HepG2 (cell line): Measurements from ENCODE around the gene CMIP. TPM values are rescaled to one million over a fixed set of nuclear protein-coding genes. Genes with fewer than 3 reads are reported as not detected.
A peak's percentile ranks its signal among the peaks of the same experiment; 100 is the strongest.

ENCODE experiments used
- GPN1 ChIP-seq: sonication (generic); formaldehyde crosslinking; IDR thresholded peaks from 2 replicates; pipeline ENCODE4 v1.5.1; 2020; ENCODE audit warnings: missing genetic modification reagents, borderline replicate concordance
- GZF1 ChIP-seq: sonication (generic); formaldehyde crosslinking; IDR thresholded peaks from 2 replicates; pipeline ENCODE4 v1.5.1; 2020; ENCODE audit warnings: mild to moderate bottlenecking, missing genetic modification reagents
- HDAC1 ChIP-seq: sonication (generic); formaldehyde crosslinking; IDR thresholded peaks from 2 replicates; pipeline ENCODE4 v1.5.1; 2020; ENCODE audit warnings: mild to moderate bottlenecking, missing genetic modification reagents
- KDM2A ChIP-seq: sonication (generic); formaldehyde crosslinking; IDR thresholded peaks from 2 replicates; pipeline ENCODE4 v1.4.0; 2020; ENCODE audit warnings: low read depth, missing genetic modification reagents, borderline replicate concordance
- LCORL ChIP-seq, 2 experiments: fragments of 450-650 bp in 1 of 2; sonication (generic) in 1 of 2; formaldehyde crosslinking in 1 of 2; IDR thresholded peaks; 2 replicates each; pipeline versions ENCODE4 v1.5.0 to v1.6.1; 2017 to 2020; ENCODE audit warnings: antibody characterized with exemption in 1 of 2, missing genetic modification reagents in 1 of 2
- MEIS2 ChIP-seq: sonication (generic); formaldehyde crosslinking; IDR thresholded peaks from 2 replicates; pipeline ENCODE4 v1.9.0; 2021; ENCODE audit warnings: mild to moderate bottlenecking, missing genetic modification reagents
- MZF1 ChIP-seq: sonication (generic); formaldehyde crosslinking; IDR thresholded peaks from 2 replicates; pipeline ENCODE4 v1.8.1; 2023; ENCODE audit warnings: mild to moderate bottlenecking, missing genetic modification reagents, borderline replicate concordance
- NCOA1 ChIP-seq: sonication (generic); formaldehyde crosslinking; IDR thresholded peaks from 2 replicates; pipeline ENCODE4 v1.9.0; 2021; ENCODE audit warnings: missing genetic modification reagents
- NR2F6 ChIP-seq, 2 experiments: IDR thresholded peaks; 2 replicates each; pipeline ENCODE4 v1.6.1; 2016; ENCODE audit warnings: antibody characterized with exemption in 1 of 2, mild to moderate bottlenecking in 1 of 2
- PAWR ChIP-seq: sonication (generic); formaldehyde crosslinking; IDR thresholded peaks from 2 replicates; pipeline ENCODE4 v1.4.0; 2020; ENCODE audit warnings: missing genetic modification reagents, mild to moderate bottlenecking, borderline replicate concordance
- RAD21 ChIP-seq: fragments of 450-650 bp; formaldehyde crosslinking; IDR thresholded peaks from 2 replicates; pipeline ENCODE4 v1.5.0; 2020; ENCODE audit warnings: mild to moderate bottlenecking
- REXO4 ChIP-seq: sonication (generic); formaldehyde crosslinking; IDR thresholded peaks from 2 replicates; pipeline ENCODE4 v1.8.0; 2022; ENCODE audit warnings: missing genetic modification reagents, mild to moderate bottlenecking, borderline replicate concordance
- RFXAP ChIP-seq: sonication (generic); formaldehyde crosslinking; IDR thresholded peaks from 2 replicates; pipeline ENCODE4 v1.4.0; 2020; ENCODE audit warnings: missing genetic modification reagents, borderline replicate concordance
- SMARCC2 ChIP-seq: fragments of 450-650 bp; IDR thresholded peaks from 2 replicates; pipeline ENCODE4 v1.6.1; 2017; ENCODE audit warnings: antibody characterized with exemption, mild to moderate bottlenecking
- TGIF2 ChIP-seq: IDR thresholded peaks from 2 replicates; pipeline ENCODE4 v1.6.1; 2016; ENCODE audit warnings: control low read depth, missing compliant biosample characterization
- ZIK1 ChIP-seq: sonication (generic); formaldehyde crosslinking; IDR thresholded peaks from 2 replicates; pipeline ENCODE4 v1.5.0; 2020; ENCODE audit warnings: mild to moderate bottlenecking, low read depth, missing genetic modification reagents, borderline replicate concordance
- ZMYM4 ChIP-seq: sonication (generic); formaldehyde crosslinking; IDR thresholded peaks from 2 replicates; pipeline ENCODE4 v1.8.1; 2023; ENCODE audit warnings: mild to moderate bottlenecking, missing genetic modification reagents
- ZNF143 ChIP-seq: sonication (generic); formaldehyde crosslinking; IDR thresholded peaks from 2 replicates; pipeline ENCODE4 v1.4.0; 2020; ENCODE audit warnings: missing genetic modification reagents
- ZNF337 ChIP-seq: sonication (generic); formaldehyde crosslinking; IDR thresholded peaks from 2 replicates; pipeline ENCODE4 v1.5.1; 2020; ENCODE audit warnings: missing genetic modification reagents, low read depth, mild to moderate bottlenecking, borderline replicate concordance
- ZNF343 ChIP-seq: sonication (generic); formaldehyde crosslinking; IDR thresholded peaks from 2 replicates; pipeline ENCODE4 v1.4.0; 2020; ENCODE audit warnings: mild to moderate bottlenecking, missing genetic modification reagents
- ZNF530 ChIP-seq: sonication (generic); formaldehyde crosslinking; IDR thresholded peaks from 2 replicates; pipeline ENCODE4 v1.5.0; 2020; ENCODE audit warnings: low read depth, mild to moderate bottlenecking, missing genetic modification reagents
- ZNF781 ChIP-seq: sonication (generic); formaldehyde crosslinking; IDR thresholded peaks from 2 replicates; pipeline ENCODE4 v1.5.1; 2020; ENCODE audit warnings: borderline replicate concordance, mild to moderate bottlenecking, missing genetic modification reagents; ENCODE audit errors: not compliant biosample characterization
- polyA plus RNA-seq, 8 experiments: library from polyadenylated mRNA; depleted of rRNA in 3 of 8; stranded (reverse) in 7 of 8; unstranded in 1 of 8; fragments of >200 nt; fragmentation: Illumina TruSeq in 4 of 8; extraction: Trizol in 4 of 8; gene quantifications; 2 replicates each; pipeline versions ENCODE4 v1.2.1 to v1.2.3, GENCODE V29; 2011 to 2016; ENCODE audit warnings: low read depth in 4 of 8, missing spikeins in 1 of 8, mixed read lengths in 1 of 8; ENCODE audit not compliant: insufficient read depth in 1 of 8
- total RNA-seq, 5 experiments: library from RNA; depleted of rRNA; stranded (reverse); fragments of >200 nt; fragmentation: Illumina TruSeq; extraction: Trizol; gene quantifications; 2 replicates each; pipeline ENCODE4 v1.2.3, GENCODE V29; 2016; ENCODE audit warnings: low read depth in 1 of 5
- TF ChIP-seq, protein P1 (sequence below): sonication (generic); formaldehyde crosslinking; IDR thresholded peaks from 2 replicates; pipeline ENCODE4 v1.5.0; 2020; ENCODE audit warnings: missing genetic modification reagents
- TF ChIP-seq, protein P2 (sequence below): sonication (generic); formaldehyde crosslinking; IDR thresholded peaks from 2 replicates; pipeline ENCODE4 v1.4.0; 2020; ENCODE audit warnings: mild to moderate bottlenecking, missing genetic modification reagents
- TF ChIP-seq, protein P3 (sequence below): sonication (generic); formaldehyde crosslinking; IDR thresholded peaks from 2 replicates; pipeline ENCODE4 v1.5.0; 2020; ENCODE audit warnings: missing genetic modification reagents
- TF ChIP-seq, protein P4 (sequence below): sonication (generic); IDR thresholded peaks from 2 replicates; pipeline ENCODE4 v1.6.1; 2016; ENCODE audit warnings: low read depth, borderline replicate concordance

The CMIP gene
- total and polyA plus RNA-seq, 2 of the 13 experiments (the other 11 are each of a cell fraction or from before 2014, with no cell fraction given): 10.9 to 18.1 TPM

DNA sequence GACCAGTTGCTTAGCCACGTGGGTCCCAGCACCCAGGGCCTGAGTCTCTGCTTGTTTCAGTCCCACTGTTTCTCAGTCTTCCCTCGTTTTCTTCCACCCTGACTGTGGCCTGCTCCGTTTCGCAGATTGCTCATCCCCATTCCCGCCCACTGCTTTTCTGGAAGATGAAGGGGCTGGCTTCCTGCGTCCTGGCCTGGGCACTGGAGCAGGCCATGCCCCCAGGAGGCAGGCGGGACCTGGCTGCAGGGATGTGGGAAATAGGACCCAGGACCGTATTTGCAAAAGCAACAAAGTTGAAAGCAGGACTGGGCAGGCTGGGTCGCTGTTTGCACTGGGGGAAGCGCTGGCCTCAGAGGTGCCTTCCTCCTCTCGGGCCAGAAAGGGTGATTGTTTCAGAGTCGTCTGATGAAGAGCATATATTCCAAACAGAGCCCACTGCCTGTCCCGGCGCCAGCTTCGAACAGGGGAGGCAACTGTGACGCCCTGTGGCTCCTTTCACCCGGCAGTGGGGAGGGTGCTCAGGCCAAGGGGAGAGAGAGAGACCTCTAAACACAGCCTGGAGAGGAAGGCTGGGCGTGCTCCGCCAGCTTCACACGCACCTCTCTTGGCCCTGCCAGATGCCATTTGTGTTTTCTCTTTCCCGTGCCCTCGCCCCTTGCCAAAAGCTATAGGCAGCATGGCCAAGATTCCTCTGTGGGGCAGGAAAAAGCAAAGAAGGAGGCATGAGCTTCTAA, 108.6 kb downstream of the CMIP start (continued):
- TF ChIP-seq, protein P1, sequence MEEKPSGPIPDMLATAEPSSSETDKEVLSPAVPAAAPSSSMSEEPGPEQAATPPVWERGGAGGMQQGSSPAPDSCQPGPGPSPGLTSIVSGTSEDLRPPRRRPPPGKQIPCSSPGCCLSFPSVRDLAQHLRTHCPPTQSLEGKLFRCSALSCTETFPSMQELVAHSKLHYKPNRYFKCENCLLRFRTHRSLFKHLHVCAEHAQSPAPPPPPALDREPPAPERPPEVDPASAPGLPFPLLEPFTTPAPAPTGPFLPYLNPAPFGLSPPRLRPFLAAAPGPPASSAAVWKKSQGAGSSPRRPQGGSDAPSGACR: no peak; the same call in 1 of the 2 replicates
- TF ChIP-seq, protein P2, sequence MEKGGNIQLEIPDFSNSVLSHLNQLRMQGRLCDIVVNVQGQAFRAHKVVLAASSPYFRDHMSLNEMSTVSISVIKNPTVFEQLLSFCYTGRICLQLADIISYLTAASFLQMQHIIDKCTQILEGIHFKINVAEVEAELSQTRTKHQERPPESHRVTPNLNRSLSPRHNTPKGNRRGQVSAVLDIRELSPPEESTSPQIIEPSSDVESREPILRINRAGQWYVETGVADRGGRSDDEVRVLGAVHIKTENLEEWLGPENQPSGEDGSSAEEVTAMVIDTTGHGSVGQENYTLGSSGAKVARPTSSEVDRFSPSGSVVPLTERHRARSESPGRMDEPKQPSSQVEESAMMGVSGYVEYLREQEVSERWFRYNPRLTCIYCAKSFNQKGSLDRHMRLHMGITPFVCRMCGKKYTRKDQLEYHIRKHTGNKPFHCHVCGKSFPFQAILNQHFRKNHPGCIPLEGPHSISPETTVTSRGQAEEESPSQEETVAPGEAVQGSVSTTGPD (CRISPR knock-in tag): no peak
- TF ChIP-seq ZMYM4 (CRISPR knock-in tag): peak; percentile 68
- TF ChIP-seq ZNF530 (CRISPR knock-in tag): no peak
- TF ChIP-seq ZNF781 (CRISPR knock-in tag): peak; percentile 81
- 0 out of 2 replicates have a peak, but pooled peaks have one; percentile 2 for TF ChIP-seq MEIS2 (CRISPR knock-in tag)
- peak; percentile 70 for TF ChIP-seq KDM2A (CRISPR knock-in tag)
- no peak; the same call in 1 of the 2 replicates for TF ChIP-seq NR2F6 (IDR thresholded peaks at IDR 0.05)
- peak; percentile 70; the same call in 1 of the 2 replicates for TF ChIP-seq NR2F6 (CRISPR knock-in tag; IDR thresholded peaks at IDR 0.05)
- TF ChIP-seq MZF1 (CRISPR knock-in tag): no peak
- peak; percentile 57 for TF ChIP-seq HDAC1 (CRISPR knock-in tag)
- TF ChIP-seq PAWR (CRISPR knock-in tag): no peak
- peak; percentile 96 for TF ChIP-seq GZF1 (CRISPR knock-in tag)
- TF ChIP-seq ZIK1 (CRISPR knock-in tag): no peak
- TF ChIP-seq ZNF343 (CRISPR knock-in tag): 0 out of 2 replicates have a peak, but pooled peaks have one; percentile 88
- no peak for TF ChIP-seq TGIF2 (CRISPR knock-in tag)
- no peak for TF ChIP-seq SMARCC2
- peak; percentile 32 for TF ChIP-seq RAD21 (CRISPR knock-in tag)
- TF ChIP-seq NCOA1 (CRISPR knock-in tag): peak; percentile 62; the same call in 1 of the 2 replicates
- TF ChIP-seq, protein P3, sequence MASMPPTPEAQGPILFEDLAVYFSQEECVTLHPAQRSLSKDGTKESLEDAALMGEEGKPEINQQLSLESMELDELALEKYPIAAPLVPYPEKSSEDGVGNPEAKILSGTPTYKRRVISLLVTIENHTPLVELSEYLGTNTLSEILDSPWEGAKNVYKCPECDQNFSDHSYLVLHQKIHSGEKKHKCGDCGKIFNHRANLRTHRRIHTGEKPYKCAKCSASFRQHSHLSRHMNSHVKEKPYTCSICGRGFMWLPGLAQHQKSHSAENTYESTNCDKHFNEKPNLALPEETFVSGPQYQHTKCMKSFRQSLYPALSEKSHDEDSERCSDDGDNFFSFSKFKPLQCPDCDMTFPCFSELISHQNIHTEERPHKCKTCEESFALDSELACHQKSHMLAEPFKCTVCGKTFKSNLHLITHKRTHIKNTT (CRISPR knock-in tag): no peak
- 0 out of 2 replicates have a peak, but pooled peaks have one; percentile 28 for TF ChIP-seq ZNF143
- TF ChIP-seq REXO4: no peak
- TF ChIP-seq ZNF337 (CRISPR knock-in tag): no peak
- TF ChIP-seq GPN1 (CRISPR knock-in tag): no peak
- TF ChIP-seq LCORL (IDR thresholded peaks at IDR 0.05): no peak
- peak; percentile 95; the same call in 1 of the 2 replicates for TF ChIP-seq LCORL (CRISPR knock-in tag; IDR thresholded peaks at IDR 0.05)
- 0 out of 2 replicates have a peak, but pooled peaks have one; percentile 75 for TF ChIP-seq RFXAP (CRISPR knock-in tag)
- TF ChIP-seq, protein P4, sequence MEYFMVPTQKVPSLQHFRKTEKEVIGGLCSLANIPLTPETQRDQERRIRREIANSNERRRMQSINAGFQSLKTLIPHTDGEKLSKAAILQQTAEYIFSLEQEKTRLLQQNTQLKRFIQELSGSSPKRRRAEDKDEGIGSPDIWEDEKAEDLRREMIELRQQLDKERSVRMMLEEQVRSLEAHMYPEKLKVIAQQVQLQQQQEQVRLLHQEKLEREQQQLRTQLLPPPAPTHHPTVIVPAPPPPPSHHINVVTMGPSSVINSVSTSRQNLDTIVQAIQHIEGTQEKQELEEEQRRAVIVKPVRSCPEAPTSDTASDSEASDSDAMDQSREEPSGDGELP: peak; percentile 22; the same call in 1 of the 2 replicates
